Measurements from ENCODE around the gene KAZN. TPM values are rescaled to one million over a fixed set of nuclear protein-coding genes. Genes with fewer than 3 reads are reported as not detected.

The KAZN gene
- polyA plus RNA-seq, 2 of the 4 experiments (the other 2 are of a cell fraction), result 1.3 to 1.9 TPM

DNA sequence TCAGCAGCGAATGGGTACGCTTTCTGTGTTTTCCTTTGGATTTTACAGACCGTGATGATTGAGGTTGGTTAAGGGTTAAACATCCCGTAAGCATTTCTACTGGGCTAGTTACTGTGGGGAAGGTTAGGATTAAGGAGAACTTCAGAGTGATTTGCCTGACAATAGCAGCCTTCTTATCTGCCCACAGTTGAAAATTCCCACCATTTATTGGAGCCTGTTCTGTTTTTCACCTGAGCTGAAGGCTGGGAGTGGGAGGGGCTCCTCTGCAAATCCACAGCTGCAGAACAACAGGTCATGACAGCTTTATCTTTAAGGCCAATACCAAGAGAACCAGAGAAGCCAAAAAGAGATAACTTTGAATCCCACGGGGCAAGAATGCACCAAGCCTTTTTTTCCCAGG lies 168.6 kb downstream of the KAZN start:
- Histone ChIP-seq H3K4me1 (0 out of 3 replicates have a peak, but pooled peaks cover 6% of the 10 kb centered on the region), H3K4me2 (no peak overlapping the region), H3K4me3 (no peak overlapping the region), H3K9me3 (no peaks in the 10 kb centered on the region), H3K27ac (no peak overlapping the region)
- ATAC-seq (no peak), DNase-seq (ENCODE audit: low read depth in 1 of 2, low spot score in 1 of 2) (no peak), FAIRE-seq (no peak)
- POLR2A ChIA-PET, result no interaction called here
- TF ChIP-seq SREBF2 (IDR thresholded peaks at IDR 0.05) (no peak), EP300 (IDR thresholded peaks at IDR 0.05) (no peak), PHF8 (IDR thresholded peaks at IDR 0.05; ENCODE audit: borderline replicate concordance, low read depth) (no peak), NR3C1 (IDR thresholded peaks at IDR 0.05) (no peak), FOXS1 (CRISPR knock-in tag; IDR thresholded peaks at IDR 0.05) (no peak), TP53 (CRISPR knock-in tag; IDR thresholded peaks at IDR 0.05) (no peak), GATA3 (IDR thresholded peaks at IDR 0.05; ENCODE audit: borderline replicate concordance) (no peak), TFCP2L1 (CRISPR knock-in tag; IDR thresholded peaks at IDR 0.05) (no peak), CHD4 (IDR thresholded peaks at IDR 0.05; ENCODE audit: borderline replicate concordance) (no peak), MAFK (IDR thresholded peaks at IDR 0.05; ENCODE audit: partially characterized antibody) (no peak), RCOR1 (IDR thresholded peaks at IDR 0.05; ENCODE audit: low read depth, low read length) (no peak), RAD21 (conservative IDR thresholded peaks at IDR 0.05 in 1 of 2, IDR thresholded peaks at IDR 0.05 in 1 of 2) (no peak), KDM5A (IDR thresholded peaks at IDR 0.05) (no peak), CBX2 (IDR thresholded peaks at IDR 0.05; ENCODE audit: borderline replicate concordance, low read depth) (no peak), CEBPB (IDR thresholded peaks at IDR 0.05) (no peak), ZC3H11A (IDR thresholded peaks at IDR 0.05) (no peak)
- TF ChIP-seq, protein P1, sequence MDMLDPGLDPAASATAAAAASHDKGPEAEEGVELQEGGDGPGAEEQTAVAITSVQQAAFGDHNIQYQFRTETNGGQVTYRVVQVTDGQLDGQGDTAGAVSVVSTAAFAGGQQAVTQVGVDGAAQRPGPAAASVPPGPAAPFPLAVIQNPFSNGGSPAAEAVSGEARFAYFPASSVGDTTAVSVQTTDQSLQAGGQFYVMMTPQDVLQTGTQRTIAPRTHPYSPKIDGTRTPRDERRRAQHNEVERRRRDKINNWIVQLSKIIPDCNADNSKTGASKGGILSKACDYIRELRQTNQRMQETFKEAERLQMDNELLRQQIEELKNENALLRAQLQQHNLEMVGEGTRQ (IDR thresholded peaks at IDR 0.05), result no peak
- TF ChIP-seq, protein P2, sequence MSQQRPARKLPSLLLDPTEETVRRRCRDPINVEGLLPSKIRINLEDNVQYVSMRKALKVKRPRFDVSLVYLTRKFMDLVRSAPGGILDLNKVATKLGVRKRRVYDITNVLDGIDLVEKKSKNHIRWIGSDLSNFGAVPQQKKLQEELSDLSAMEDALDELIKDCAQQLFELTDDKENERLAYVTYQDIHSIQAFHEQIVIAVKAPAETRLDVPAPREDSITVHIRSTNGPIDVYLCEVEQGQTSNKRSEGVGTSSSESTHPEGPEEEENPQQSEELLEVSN (IDR thresholded peaks at IDR 0.05; ENCODE audit: borderline replicate concordance, low read depth), result no peak
- CTCF ChIA-PET, result interaction anchor here (1.0 to 1.4 kb wide), 2 partner anchors 10 to 12 kb away, joined by 3 to 4 read pairs; no protein-coding TSS in a partner anchor
- WGBS (ENCODE audit: missing lambda C conversion rate), result 75% methylated on average over 5 of the region's 5 CpGs

DNA sequence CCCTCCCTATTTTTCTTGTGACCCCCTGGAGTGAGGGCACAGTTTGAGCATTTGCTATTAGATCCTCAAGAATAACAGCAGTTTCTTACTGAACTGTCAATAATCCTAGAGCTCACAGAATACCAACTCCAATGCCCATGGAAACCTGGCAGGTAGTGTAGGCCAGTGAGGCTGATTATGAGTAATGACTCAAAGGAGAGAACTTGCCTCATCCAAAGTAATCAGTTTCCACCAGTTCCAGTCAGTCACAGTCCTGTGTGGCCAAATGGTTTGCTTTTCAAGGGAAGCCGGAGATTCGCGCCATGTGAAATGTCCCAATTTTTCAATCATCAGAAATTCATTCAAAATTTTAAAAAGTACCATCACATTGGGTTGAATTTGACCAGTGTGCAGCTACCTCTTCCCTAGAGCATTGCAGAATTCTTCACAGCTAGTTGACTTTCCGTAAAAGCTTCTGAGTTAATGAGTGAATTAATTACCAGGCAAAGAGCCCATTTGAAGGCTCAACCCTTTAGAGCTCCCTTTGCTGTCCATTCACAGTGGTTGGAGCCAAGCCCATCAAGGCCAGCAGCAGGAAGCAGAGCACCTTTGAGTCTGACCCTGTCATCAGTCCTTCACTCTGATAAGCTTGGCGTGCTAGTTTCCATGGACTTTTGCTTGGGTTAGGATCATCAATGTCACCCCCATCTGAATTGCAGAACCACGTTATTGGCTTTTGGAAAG lies 170.3 kb downstream of the KAZN start:
- TF ChIP-seq ZSCAN20 (CRISPR knock-in tag; IDR thresholded peaks at IDR 0.05) (no peak), HOXA7 (CRISPR knock-in tag; IDR thresholded peaks at IDR 0.05) (no peak), ZC3H11A (IDR thresholded peaks at IDR 0.05) (no peak), FOXS1 (CRISPR knock-in tag; IDR thresholded peaks at IDR 0.05) (no peak), RCOR1 (IDR thresholded peaks at IDR 0.05; ENCODE audit: low read depth, low read length) (no peak), CHD4 (IDR thresholded peaks at IDR 0.05; ENCODE audit: borderline replicate concordance) (no peak), HEYL (CRISPR knock-in tag; IDR thresholded peaks at IDR 0.05) (no peak), NR3C1 (IDR thresholded peaks at IDR 0.05) (no peak), FOSL2 (IDR thresholded peaks at IDR 0.05) (no peak), FOSL2 (CRISPR knock-in tag; IDR thresholded peaks at IDR 0.05) (no peak), EP300 (IDR thresholded peaks at IDR 0.05) (no peak), JUNB (IDR thresholded peaks at IDR 0.05) (no peak), ZNF302 (CRISPR knock-in tag; IDR thresholded peaks at IDR 0.05) (no peak), JUN (IDR thresholded peaks at IDR 0.05) (no peak), PHF8 (IDR thresholded peaks at IDR 0.05; ENCODE audit: borderline replicate concordance, low read depth) (no peak), CHD2 (IDR thresholded peaks at IDR 0.05; ENCODE audit: low read length, partially characterized antibody) (no peak), NFE2L2 (conservative IDR thresholded peaks at IDR 0.05; ENCODE audit: low read length) (no peak), POLR2AphosphoS2 (conservative IDR thresholded peaks at IDR 0.05; ENCODE audit: low read length) (no peak)
- TF ChIP-seq, protein P2 (IDR thresholded peaks at IDR 0.05; ENCODE audit: borderline replicate concordance, low read depth), result no peak
- TF ChIP-seq, protein P3, sequence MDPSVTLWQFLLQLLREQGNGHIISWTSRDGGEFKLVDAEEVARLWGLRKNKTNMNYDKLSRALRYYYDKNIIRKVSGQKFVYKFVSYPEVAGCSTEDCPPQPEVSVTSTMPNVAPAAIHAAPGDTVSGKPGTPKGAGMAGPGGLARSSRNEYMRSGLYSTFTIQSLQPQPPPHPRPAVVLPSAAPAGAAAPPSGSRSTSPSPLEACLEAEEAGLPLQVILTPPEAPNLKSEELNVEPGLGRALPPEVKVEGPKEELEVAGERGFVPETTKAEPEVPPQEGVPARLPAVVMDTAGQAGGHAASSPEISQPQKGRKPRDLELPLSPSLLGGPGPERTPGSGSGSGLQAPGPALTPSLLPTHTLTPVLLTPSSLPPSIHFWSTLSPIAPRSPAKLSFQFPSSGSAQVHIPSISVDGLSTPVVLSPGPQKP (IDR thresholded peaks at IDR 0.05; ENCODE audit: low read depth, low read length), result no peak
- TF ChIP-seq, protein P4, sequence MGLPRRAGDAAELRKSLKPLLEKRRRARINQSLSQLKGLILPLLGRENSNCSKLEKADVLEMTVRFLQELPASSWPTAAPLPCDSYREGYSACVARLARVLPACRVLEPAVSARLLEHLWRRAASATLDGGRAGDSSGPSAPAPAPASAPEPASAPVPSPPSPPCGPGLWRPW (IDR thresholded peaks at IDR 0.05), result no peak
- no peak for ATAC-seq
- no peak overlapping the region for H3K4me2 ChIP-seq

More for the DNA sequence above, 170.3 kb downstream of the KAZN start:
- H3K4me1 ChIP-seq, result 0 out of 3 replicates have a peak, but pooled peaks cover 6% of the 10 kb centered on the region
- no peak overlapping the region for H3K4me3 ChIP-seq
- H3K9me3 ChIP-seq, result no peaks in the 10 kb centered on the region
- 76% methylated on average over 6 of the region's 6 CpGs for WGBS (ENCODE audit: missing lambda C conversion rate)
- ChIA-PET POLR2A (no interaction called here), CTCF (no interaction called here)
- no peak for FAIRE-seq
- H3K27ac ChIP-seq, result no peak overlapping the region
- no peak for DNase-seq (ENCODE audit: low read depth in 1 of 2, low spot score in 1 of 2)

All from A549 (cell line).